KMS-11 (cell line): ENCODE data around the gene UGCG.

Experiments
- H2AFZ ChIP-seq: fragments of 200-600 bp; sonication (generic); 2 replicates; pipeline ENCODE4 v1.6.1; 2016; ENCODE audit warnings: antibody characterized with exemption, mixed run types, low read depth
- H3K27ac ChIP-seq: fragments of 200-600 bp; sonication (generic); 2 replicates; pipeline ENCODE4 v1.6.1; 2016; ENCODE audit warnings: mild to moderate bottlenecking, mixed run types
- H3K27me3 ChIP-seq: fragments of 200-600 bp; sonication (generic); 2 replicates; pipeline ENCODE4 v1.6.1; 2017; ENCODE audit warnings: mild to moderate bottlenecking, low read depth, mixed run types, moderate library complexity; ENCODE audit not compliant: insufficient read depth
- H3K36me3 ChIP-seq: fragments of 200-600 bp; sonication (generic); 2 replicates; pipeline ENCODE4 v1.6.1; 2017; ENCODE audit warnings: mild to moderate bottlenecking, mixed run types; ENCODE audit not compliant: insufficient read depth
- H3K4me1 ChIP-seq: fragments of 200-600 bp; sonication (generic); 2 replicates; pipeline ENCODE4 v1.6.1; 2016; ENCODE audit warnings: mild to moderate bottlenecking, low read depth, mixed run types; ENCODE audit not compliant: poor library complexity, severe bottlenecking
- H3K4me2 ChIP-seq: fragments of 200-600 bp; sonication (generic); 2 replicates; pipeline ENCODE4 v1.7.0; 2016; ENCODE audit warnings: mild to moderate bottlenecking, mixed run types
- H3K4me3 ChIP-seq: fragments of 200-600 bp; sonication (generic); IDR thresholded peaks from 2 replicates; pipeline ENCODE4 v1.6.1; 2017; ENCODE audit warnings: low read depth, low read length, mixed read lengths; ENCODE audit not compliant: insufficient read depth
- H3K79me2 ChIP-seq: fragments of 200-600 bp; sonication (generic); 2 replicates; pipeline ENCODE4 v1.6.1; 2016; ENCODE audit warnings: low read depth, mixed run types; ENCODE audit not compliant: insufficient read depth
- H3K9ac ChIP-seq: fragments of 200-600 bp; sonication (generic); 2 replicates; pipeline ENCODE4 v1.6.1; 2016; ENCODE audit warnings: mild to moderate bottlenecking, mixed run types
- H4K20me1 ChIP-seq: fragments of 200-600 bp; sonication (generic); 2 replicates; pipeline ENCODE4 v1.6.1; 2016; ENCODE audit warnings: mild to moderate bottlenecking, mixed run types; ENCODE audit not compliant: insufficient read depth
- TF ChIP-seq, protein P1 (sequence below): fragments of 200-600 bp; sonication (generic); conservative IDR thresholded peaks from 2 replicates; pipeline ENCODE4 v1.6.1; 2017; ENCODE audit warnings: low read depth, mild to moderate bottlenecking, antibody characterized with exemption, low read length, moderate library complexity, mixed read lengths

The UGCG gene

DNA sequence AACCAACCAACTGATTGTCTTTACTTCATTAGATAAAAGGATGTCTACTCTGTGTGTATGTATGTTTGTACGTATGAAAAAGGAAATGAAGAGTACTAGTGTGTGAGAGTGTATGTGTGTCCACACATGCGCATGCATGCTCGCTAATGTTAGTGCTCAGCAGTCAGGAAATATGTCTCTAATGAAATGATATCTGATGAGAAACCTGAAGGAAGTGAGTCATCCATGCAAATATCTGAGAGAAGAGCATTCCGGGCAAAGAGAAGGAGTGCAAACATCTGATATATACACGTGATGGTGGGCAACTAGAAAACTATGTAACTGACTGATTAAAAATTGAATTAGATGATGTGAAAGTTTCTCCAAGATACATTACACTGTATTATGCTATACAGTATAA, 29.6 kb upstream of the UGCG start:
- Histone ChIP-seq H3K27ac (no peak overlapping the region), H3K4me3 (no peak overlapping the region), H3K9ac (no peak overlapping the region), H2AFZ (no peak overlapping the region), H3K27me3 (no peaks in the 10 kb centered on the region), H3K79me2 (no peaks in the 10 kb centered on the region), H4K20me1 (no peaks in the 10 kb centered on the region), H3K36me3 (no peaks in the 10 kb centered on the region), H3K4me2 (no peak overlapping the region), H3K4me1 (peaks cover 18% of the 10 kb centered on the region)
- TF ChIP-seq, protein P1, sequence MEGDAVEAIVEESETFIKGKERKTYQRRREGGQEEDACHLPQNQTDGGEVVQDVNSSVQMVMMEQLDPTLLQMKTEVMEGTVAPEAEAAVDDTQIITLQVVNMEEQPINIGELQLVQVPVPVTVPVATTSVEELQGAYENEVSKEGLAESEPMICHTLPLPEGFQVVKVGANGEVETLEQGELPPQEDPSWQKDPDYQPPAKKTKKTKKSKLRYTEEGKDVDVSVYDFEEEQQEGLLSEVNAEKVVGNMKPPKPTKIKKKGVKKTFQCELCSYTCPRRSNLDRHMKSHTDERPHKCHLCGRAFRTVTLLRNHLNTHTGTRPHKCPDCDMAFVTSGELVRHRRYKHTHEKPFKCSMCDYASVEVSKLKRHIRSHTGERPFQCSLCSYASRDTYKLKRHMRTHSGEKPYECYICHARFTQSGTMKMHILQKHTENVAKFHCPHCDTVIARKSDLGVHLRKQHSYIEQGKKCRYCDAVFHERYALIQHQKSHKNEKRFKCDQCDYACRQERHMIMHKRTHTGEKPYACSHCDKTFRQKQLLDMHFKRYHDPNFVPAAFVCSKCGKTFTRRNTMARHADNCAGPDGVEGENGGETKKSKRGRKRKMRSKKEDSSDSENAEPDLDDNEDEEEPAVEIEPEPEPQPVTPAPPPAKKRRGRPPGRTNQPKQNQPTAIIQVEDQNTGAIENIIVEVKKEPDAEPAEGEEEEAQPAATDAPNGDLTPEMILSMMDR: no peak

DNA sequence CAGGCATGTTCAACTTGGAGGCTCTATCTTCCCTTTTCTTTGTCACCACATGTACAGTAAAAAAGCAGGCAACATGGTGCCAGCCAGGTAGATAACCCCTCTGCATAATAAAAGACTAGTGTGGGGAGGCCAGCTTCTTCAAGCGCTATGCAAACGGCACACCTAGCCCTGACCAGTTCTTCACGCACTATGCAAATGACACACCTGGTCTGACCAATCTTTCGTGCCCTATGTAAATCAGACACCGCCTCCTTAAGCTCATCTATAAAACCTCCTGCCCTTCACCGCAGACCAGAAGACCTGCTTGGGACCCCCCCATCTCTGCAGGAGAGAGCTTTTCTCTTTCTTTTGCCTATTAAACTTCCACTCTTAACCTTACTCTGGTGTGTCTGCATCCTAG, 28.1 kb upstream of the UGCG start:
- Histone ChIP-seq H3K27me3 (no peaks in the 10 kb centered on the region), H3K27ac (no peak overlapping the region), H3K79me2 (no peaks in the 10 kb centered on the region), H2AFZ (no peak overlapping the region), H3K4me2 (no peak overlapping the region), H4K20me1 (no peaks in the 10 kb centered on the region), H3K36me3 (no peaks in the 10 kb centered on the region), H3K9ac (no peak overlapping the region), H3K4me1 (peaks cover 20% of the 10 kb centered on the region), H3K4me3 (no peak overlapping the region)
- TF ChIP-seq, protein P1: no peak

DNA sequence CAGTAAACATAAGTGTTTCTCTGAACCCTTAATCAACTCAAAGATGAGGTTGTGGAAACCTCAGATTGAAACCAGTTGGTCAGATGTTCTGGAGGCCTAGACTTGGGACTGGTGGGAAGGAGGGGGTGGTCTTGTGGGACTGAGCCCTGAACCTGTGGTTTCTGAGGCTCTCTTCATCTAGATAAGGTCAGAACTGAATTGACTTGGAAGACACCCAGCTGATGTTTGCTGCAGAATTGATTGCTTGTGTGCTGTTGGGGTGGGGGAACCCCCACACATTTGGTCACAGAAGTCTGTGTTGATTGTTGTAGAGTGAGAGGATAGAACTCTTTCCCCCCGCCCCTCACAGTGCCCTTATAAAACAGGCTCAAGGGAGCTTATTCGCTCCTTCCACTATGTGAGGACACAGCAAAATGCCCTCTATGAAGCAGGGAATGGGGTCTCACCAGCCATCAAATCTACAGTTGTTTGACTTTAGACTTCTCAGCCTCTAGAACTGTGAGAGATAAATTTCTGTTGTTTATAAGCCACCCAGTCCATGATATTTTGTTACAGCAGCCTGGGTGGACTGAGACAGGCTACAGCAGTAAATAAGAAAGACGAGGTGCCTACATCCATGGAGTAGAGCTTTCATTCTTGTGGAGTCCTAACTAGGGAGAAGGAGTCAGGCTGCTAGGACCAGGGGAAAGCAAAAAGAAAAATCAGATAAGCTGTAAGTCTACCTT, 25.7 kb upstream of the UGCG start:
- no peaks in the 10 kb centered on the region for H3K36me3 ChIP-seq
- H2AFZ ChIP-seq: no peak overlapping the region
- H3K4me1 ChIP-seq: peaks cover 20% of the 10 kb centered on the region
- H3K9ac ChIP-seq: no peak overlapping the region
- peak overlapping the region; percentile 25; the same call in 1 of the 2 replicates for H3K4me2 ChIP-seq
- no peak overlapping the region for H3K4me3 ChIP-seq
- H3K27me3 ChIP-seq: no peaks in the 10 kb centered on the region
- no peaks in the 10 kb centered on the region for H3K79me2 ChIP-seq
- TF ChIP-seq, protein P1: no peak
- H4K20me1 ChIP-seq: no peaks in the 10 kb centered on the region
- H3K27ac ChIP-seq: no peak overlapping the region

- no peak overlapping the region for H3K4me3 ChIP-seq
- no peaks in the 10 kb centered on the region for H3K79me2 ChIP-seq
- TF ChIP-seq, protein P1: no peak
- no peaks in the 10 kb centered on the region for H4K20me1 ChIP-seq
- H3K4me1 ChIP-seq: peaks cover 20% of the 10 kb centered on the region
- H2AFZ ChIP-seq: no peak overlapping the region
- no peak overlapping the region for H3K27ac ChIP-seq
- no peak overlapping the region; the same call in 1 of the 2 replicates for H3K4me2 ChIP-seq
- no peaks in the 10 kb centered on the region for H3K36me3 ChIP-seq
- H3K9ac ChIP-seq: no peak overlapping the region
- no peaks in the 10 kb centered on the region for H3K27me3 ChIP-seq
These were observed 25.1 kb upstream of the UGCG start for GRCh38 chr9:111871499-111871855.
